Ramos (cell line): ENCODE data around the gene NOSIP.

Experiments
- in situ Hi-C: fragments of 300-500 bp; cut with MboI; formaldehyde crosslinking; loops from one replicate; pipeline ENCODE4 v1.14.3; 2022; ENCODE audit warnings: low sequenced_read_pairs; ENCODE audit not compliant: unreplicated experiment

NOSIP gene

GRCh38 chr19:49574206-49574755 lies 6.1 kb downstream of the NOSIP start:
- in situ Hi-C loops = no loop called here

GRCh38 chr19:49573425-49573824 lies 6.9 kb downstream of the NOSIP start:
- in situ Hi-C loops = no loop called here

- in situ Hi-C loops = no loop called here
These were observed 7.3 kb downstream of the NOSIP start for GRCh38 chr19:49573009-49573408.

GRCh38 chr19:49570997-49571676 lies 9.2 kb downstream of the NOSIP start:
- in situ Hi-C loops = no loop called here

GRCh38 chr19:49570138-49570856 lies 10.1 kb downstream of the NOSIP start:
- in situ Hi-C loops = no loop called here

- in situ Hi-C loops = no loop called here
These were observed 12.4 kb downstream of the NOSIP start for GRCh38 chr19:49567861-49568441.

- in situ Hi-C loops = no loop called here
These were observed 14.1 kb downstream of the NOSIP start for GRCh38 chr19:49566302-49566701.

- in situ Hi-C loops = no loop called here
These were observed 15.1 kb downstream of the NOSIP start for GRCh38 chr19:49565261-49565660.

GRCh38 chr19:49564616-49565045 lies 15.7 kb downstream of the NOSIP start:
- in situ Hi-C loops = no loop called here

- in situ Hi-C loops = no loop called here
These were observed 19.9 kb downstream of the NOSIP start for GRCh38 chr19:49560358-49560900.

GRCh38 chr19:49559928-49560327 lies 20.4 kb downstream of the NOSIP start:
- in situ Hi-C loops = no loop called here

- in situ Hi-C loops = no loop called here
These were observed 20.9 kb downstream of the NOSIP start for GRCh38 chr19:49559443-49559842.

- in situ Hi-C loops = no loop called here
These were observed 21.8 kb downstream of the NOSIP start for GRCh38 chr19:49558591-49558990.

GRCh38 chr19:49557641-49558325 lies 22.6 kb downstream of the NOSIP start:
- in situ Hi-C loops = no loop called here

GRCh38 chr19:49556412-49557398 lies 23.7 kb downstream of the NOSIP start:
- in situ Hi-C loops = no loop called here

- in situ Hi-C loops = no loop called here
These were observed 24.6 kb downstream of the NOSIP start for GRCh38 chr19:49555600-49556411.

- in situ Hi-C loops = no loop called here
These were observed 25.6 kb downstream of the NOSIP start for GRCh38 chr19:49554701-49555181.
